VCaP (cell line): ENCODE results near the gene FAM200B.
A peak's percentile ranks its signal among the peaks of the same experiment; 100 is the strongest.

ENCODE experiments used
- H3K27ac ChIP-seq: fragments of 450-650 bp; 2 replicates; pipeline ENCODE4 v1.5.1; 2017
- CTCF ChIP-seq: fragments of 450-650 bp; conservative IDR thresholded peaks from 2 replicates; pipeline ENCODE4 v1.5.1; 2017; ENCODE audit warnings: mild to moderate bottlenecking, moderate library complexity

Gene FAM200B

GRCh38 chr4:15681067-15681371, 608 bp upstream of the FAM200B start:
- no peak for TF ChIP-seq CTCF
- H3K27ac ChIP-seq = peak overlapping the region; percentile 95

DNA sequence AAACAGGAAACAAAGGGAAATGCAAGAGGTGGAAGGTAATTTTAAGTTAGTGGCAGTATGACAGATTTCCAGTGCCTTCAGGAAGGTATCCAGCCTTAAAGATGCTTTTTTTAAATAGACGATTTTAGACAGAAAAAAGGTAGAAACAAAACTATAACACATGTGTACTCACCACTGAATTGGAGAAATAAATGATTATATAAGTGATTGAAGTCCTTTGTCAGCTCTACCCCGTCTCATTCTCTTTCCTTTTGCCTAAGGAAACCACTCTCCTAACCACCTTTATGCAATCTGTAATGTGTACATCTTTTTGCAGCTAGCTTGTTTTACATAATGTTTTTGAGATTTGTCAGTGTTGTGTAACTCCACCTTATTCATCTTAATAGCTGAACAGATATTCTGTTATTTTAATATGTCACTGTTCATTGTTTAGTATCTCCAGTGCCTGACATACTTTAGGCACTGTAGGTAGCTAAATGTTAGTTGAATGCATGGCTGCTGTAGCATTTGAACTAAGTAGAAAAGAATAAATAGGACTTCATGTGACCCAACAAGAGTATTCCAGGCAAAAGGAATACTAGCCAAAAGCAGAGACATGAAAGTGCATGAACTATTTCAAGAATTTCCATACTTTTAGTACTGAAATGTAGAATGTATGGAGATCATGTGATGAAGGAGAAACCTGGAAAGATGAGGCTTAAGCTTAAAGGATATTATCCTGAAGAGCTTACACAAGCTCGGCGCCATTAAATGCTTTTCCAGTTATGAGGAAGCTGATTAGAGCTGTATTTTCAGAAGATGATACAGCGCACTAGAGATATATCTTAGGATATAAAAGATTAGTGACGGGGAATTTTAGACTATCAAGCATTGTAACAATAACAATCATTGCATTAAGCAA, 865 bp downstream of the FAM200B start:
- H3K27ac ChIP-seq = peak overlapping the region; percentile 95
- no peak for TF ChIP-seq CTCF

GRCh38 chr4:15683143-15683495, 1.5 kb downstream of the FAM200B start:
- peak overlapping the region; percentile 95 for H3K27ac ChIP-seq
- no peak for TF ChIP-seq CTCF

- H3K27ac ChIP-seq = no peak overlapping the region
These were observed 2.9 kb downstream of the FAM200B start for GRCh38 chr4:15684498-15684897.

GRCh38 chr4:15688051-15688450, 6.4 kb downstream of the FAM200B start:
- H3K27ac ChIP-seq = no peak overlapping the region

More at GRCh38 chr4:15684498-15684897, 2.9 kb downstream of the FAM200B start:
- TF ChIP-seq CTCF = no peak

GRCh38 chr4:15689540-15689939, 7.9 kb downstream of the FAM200B start:
- no peak overlapping the region for H3K27ac ChIP-seq
- no peak for TF ChIP-seq CTCF

More at GRCh38 chr4:15688051-15688450, 6.4 kb downstream of the FAM200B start:
- no peak for TF ChIP-seq CTCF

GRCh38 chr4:15690020-15690809, 8.6 kb downstream of the FAM200B start:
- no peak overlapping the region for H3K27ac ChIP-seq
- TF ChIP-seq CTCF = no peak
